Smooth muscle cell of the brain vasculature (primary cell): ENCODE measurements around the gene TGFB2.
A peak's percentile ranks its signal among the peaks of the same experiment; 100 is the strongest.

Experiments used
- DNase-seq: peaks from one replicate; pipeline ENCODE4 v3.0.0-alpha.2; 2012; ENCODE audit warnings: low read depth, low spot score

Gene TGFB2

GRCh38 chr1:218461351-218461750 is 116.2 kb downstream of the TGFB2 start:
- DNase-seq: no peak

GRCh38 chr1:218462116-218462515 is 117.0 kb downstream of the TGFB2 start:
- DNase-seq: no peak

- DNase-seq: no peak
Observed at GRCh38 chr1:218462587-218462986, 117.5 kb downstream of the TGFB2 start.

DNA sequence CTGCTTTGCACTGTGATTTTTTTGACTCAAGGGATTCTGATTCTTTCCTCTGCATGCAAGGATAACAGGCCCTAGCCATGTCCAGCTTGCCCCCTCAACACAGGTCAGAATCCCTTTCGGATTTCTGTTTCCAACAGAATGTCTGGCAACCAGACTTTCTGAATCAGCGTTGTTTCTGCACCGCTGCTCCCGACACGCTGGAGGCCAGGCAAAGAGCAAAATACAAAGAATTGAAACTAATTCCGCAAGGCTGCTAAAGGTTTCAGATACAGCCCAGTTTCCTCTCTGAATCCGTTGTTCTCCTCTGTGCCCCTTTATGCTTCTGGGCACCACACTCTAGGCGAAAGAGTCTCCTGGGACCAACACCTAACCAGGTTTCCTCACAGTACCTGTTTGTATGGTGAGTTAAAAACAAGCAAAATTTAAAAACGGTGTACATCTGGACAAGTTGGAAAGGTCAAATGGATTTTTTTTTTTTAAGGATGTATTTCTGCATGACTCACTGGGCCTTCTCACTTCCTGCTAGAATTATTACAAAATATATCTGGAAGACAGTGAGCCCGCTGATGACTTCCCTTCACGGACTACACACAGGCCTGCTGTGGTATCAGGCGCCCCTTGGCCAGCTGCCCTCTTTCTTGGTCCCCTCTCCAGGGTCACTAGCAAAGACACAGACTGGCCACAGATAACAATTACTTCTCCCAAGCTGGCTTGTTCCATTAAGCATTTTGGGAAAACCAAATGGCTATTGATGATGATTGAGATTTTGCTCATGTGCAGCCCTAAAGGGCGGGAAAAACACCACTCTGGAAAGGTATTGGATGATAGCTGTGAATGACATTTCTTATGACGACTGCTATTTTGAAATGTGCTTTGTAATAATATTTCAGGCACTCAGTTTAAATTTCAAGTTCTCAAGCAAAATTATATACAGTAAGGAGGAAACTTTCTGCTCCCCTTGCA is 118.3 kb downstream of the TGFB2 start:
- peak; percentile 36 for DNase-seq

- no peak for DNase-seq
Observed at GRCh38 chr1:218464871-218465270, 119.7 kb downstream of the TGFB2 start.

DNA sequence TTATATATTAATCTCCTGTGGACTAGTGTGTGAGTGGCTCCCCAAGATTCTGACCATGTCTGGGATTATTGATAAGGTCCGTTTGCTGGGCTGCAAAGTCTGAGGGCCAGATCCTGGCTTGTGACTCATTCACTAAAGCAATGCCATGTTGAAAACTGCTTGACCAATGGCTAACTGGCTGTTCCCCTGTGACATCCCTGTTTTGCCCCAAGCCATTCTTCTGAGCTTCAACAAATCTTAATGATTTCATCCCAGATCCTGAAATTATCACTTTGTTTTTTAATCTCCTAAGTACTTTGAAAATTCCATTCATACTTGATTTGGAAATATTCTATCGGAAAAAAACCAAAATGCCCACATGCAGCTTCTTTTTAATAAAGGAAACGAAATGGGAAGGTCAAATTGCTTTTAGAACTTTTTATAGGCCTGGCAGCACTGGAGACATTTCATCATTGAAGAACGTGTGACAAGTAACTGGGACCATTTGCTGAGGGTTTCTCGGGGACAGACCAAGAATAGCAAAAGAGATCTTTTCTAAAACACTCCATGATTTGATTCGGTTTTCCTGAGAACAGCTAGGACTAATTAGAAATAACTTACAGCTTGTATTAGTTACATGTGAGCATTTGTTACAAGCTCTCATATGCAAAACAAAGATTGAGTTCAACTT is 121.3 kb downstream of the TGFB2 start:
- no peak for DNase-seq

- no peak for DNase-seq
Observed at GRCh38 chr1:218467101-218468072, 122.3 kb downstream of the TGFB2 start.

DNA sequence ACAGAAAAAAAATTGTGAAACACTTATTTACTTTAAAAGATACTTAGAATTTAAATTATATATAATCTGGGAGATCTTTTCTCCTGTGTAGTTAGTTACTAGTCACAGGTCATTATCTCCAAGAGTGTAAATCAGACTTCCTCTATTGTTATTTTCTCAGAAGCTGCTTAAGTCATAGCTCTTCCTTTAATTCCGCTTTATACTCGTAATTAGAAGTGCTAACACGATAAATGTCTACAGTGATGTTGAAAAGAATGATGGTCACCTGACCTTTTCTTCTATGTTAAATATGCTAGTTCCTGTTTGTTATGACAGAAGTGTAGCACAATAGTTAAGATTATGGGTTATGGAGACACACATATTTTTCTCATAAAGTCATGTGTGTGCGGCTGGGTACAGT is 123.6 kb downstream of the TGFB2 start:
- no peak for DNase-seq

GRCh38 chr1:218472885-218473284 is 127.7 kb downstream of the TGFB2 start:
- DNase-seq: no peak

DNA sequence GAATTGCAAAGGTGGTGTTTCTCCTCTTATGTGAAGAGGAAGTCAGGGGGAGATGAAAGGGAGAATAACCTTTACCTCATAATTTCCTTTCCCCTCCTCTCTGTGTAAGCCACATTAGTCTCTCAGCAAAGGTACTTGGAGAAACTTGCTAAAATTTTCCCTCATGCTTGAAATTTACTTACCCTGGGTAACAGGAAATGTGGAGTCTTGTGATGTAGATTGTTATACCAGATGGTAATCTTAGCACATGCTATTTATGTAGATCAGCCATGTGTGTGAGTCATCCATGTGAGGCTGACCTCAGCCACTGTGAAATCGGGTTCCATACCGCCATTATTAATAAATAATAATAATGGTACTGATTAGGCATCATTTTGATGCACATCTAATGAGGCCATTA is 128.4 kb downstream of the TGFB2 start:
- DNase-seq: no peak

GRCh38 chr1:218474128-218474527 is 129.0 kb downstream of the TGFB2 start:
- DNase-seq: no peak

- no peak for DNase-seq
Observed at GRCh38 chr1:218475275-218475674, 130.1 kb downstream of the TGFB2 start.

DNA sequence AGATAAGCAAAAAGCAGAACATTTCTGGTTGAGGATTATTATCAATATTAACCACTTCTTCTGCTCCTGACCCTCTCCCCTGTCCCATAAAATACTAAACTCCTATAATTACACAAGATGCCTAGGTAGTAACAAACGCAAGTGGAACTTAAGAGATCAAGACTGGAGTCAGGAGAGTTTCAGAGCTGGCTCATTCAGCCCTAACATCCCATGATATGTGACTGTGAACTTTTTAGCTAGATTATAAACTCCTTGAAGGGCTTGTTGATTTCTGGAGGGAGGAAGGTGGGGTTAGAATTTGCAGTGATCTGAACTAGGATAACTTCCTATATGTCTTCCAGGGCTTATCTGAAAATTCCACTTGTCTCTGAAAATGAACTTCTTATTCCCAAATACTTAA is 130.6 kb downstream of the TGFB2 start:
- DNase-seq: no peak

DNA sequence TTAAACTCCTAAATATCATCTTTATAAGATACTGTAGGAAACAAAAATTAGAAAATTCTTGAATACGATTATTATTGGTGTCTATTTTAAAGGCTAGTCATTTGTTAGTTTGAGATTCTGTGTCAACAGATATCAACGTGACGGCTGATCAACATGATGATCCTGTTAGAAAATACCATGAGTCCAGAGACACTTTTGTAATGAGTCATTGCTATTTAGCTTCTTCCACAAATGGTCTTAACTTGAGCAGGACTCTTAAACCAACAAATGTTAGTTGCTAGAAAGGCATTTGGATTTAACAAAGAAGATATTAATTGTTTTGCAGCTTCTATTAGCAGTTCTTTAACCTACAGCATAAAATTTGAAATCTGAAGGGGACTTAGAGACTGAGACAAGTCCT is 131.2 kb downstream of the TGFB2 start:
- DNase-seq: no peak

- no peak for DNase-seq
Observed at GRCh38 chr1:218478336-218478735, 133.2 kb downstream of the TGFB2 start.

GRCh38 chr1:218479436-218480115 is 134.4 kb downstream of the TGFB2 start:
- DNase-seq: no peak

DNA sequence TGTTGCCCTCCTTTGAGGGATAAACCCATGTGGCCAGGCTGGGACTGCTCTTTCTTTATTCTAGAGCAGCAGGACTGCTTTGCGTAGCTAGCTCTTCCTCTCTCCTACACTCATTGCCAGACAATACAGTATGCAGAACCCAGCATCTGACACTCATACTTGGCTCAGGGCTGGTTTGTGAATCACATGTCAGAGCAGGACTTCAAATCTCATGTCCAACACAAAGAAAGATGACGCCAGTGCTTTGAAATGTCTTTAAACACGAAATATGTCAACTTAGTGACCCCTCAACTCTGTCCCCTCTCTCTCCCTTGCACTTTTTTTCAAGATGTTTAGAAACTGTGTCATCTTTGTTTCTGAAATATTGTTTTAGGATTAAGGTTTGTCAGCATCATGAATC is 135.0 kb downstream of the TGFB2 start:
- no peak for DNase-seq

- no peak for DNase-seq
Observed at GRCh38 chr1:218480588-218481099, 135.5 kb downstream of the TGFB2 start.

DNA sequence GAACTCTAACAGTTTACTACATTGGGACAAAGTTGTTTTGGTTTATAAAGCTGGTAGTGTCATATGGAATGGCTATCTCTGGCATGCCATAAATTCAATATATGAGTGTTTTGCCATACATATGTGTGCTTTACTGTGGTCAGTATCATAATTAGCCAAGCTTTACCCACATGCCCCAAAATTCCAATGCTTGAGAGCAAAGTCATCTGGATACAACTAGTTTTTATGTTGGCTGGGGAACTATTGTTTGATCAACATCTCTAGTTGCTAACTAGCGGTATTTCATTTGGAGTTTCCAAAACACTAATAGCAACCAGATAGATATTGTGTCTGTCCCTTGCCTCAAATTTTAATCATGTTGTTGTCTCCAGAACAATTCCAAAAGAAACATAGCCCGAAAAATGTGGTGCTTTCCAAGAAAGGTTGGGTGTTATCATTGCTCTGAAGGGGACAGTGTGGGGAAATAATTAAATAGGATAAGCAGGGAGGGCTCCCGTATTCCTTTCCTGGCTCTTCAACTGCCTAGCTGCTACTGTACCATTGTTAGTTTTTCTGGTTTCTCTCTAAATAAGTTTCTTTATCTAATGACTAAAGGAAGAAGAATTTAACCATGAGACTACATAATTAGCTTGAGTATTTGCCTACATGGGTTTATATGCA is 136.1 kb downstream of the TGFB2 start:
- DNase-seq: no peak

DNA sequence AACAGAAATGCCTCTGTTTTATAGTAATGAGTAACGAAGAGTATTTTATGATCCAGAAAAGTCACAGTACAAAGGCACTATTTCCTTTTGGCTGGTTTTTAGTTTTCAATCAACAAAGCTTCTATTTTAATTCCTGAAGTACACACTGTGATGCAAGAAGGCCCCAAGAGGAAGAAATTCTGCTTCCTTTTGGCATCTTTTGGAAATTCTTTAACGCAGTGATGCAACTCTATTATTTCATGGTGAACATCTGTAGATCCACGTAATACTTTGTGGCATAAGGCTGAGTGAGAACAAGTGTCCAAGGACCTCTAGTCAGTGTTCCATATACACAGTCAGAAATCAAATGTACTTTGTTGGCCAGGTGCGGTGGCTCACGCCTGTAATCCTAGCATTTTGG is 137.5 kb downstream of the TGFB2 start:
- DNase-seq: no peak
